HCT116 (cell line): ENCODE data around the gene WIPF3. TPM values are rescaled to one million over a fixed set of nuclear protein-coding genes. Genes with fewer than 3 reads are reported as not detected.

Source experiments
- ATAC-seq: fragments of 200-7000 bp; cut with Tn5 transposase; 2 replicates; pipeline ENCODE4 v1.9.1; 2020; ENCODE audit warnings: mild to moderate bottlenecking, moderate library complexity
- BruUV-seq: library from RNA; stranded (reverse); fragments of 400-500 nt; replicated peaks from 2 replicates; lab custom pipeline; 2021; lab: Mats Ljungman, UMichigan
- CTCF ChIA-PET: fragments of 300-600 bp; sonication (Branson Sonifier 250); formaldehyde crosslinking; loops from one replicate; lab custom pipeline; 2021; ENCODE audit warnings: antibody characterized with exemption; lab: Charles Lee
- POLR2A ChIA-PET: fragments of 300-600, 350-600 bp; sonication (Branson Sonifier 250); formaldehyde crosslinking; loops from one replicate; lab custom pipeline; 2021; ENCODE audit warnings: antibody characterized with exemption; lab: Charles Lee
- RAD21 ChIA-PET, 2 experiments: fragments of 300-600 bp; sonication (Branson Sonifier 250); formaldehyde crosslinking; loops; one replicate each; lab custom pipeline; 2023; ENCODE audit warnings: low total read pairs in 2 of 2; ENCODE audit not compliant: uncharacterized antibody in 2 of 2, unreplicated experiment in 2 of 2, low non-redundant PET in 1 of 2; lab: Charles Lee
- DNase-seq: peaks from one replicate; pipeline ENCODE4 v3.0.0-alpha.2; 2010; ENCODE audit warnings: low read depth, low spot score
- H2AFZ ChIP-seq: fragments of 200-600 bp; shearing (Covaris generic), sonication (generic); 2 replicates; pipeline ENCODE4 v1.6.1; 2017; ENCODE audit warnings: low read depth, mixed run types, mixed read lengths, antibody characterized with exemption, low read length; ENCODE audit not compliant: poor library complexity, severe bottlenecking
- H3K27ac ChIP-seq: 2 replicates; pipeline ENCODE4 v1.5.1; 2012; ENCODE audit warnings: low read depth, low read length
- H3K27me3 ChIP-seq: fragments of 200-600 bp; sonication (generic); 2 replicates; pipeline ENCODE4 v1.6.1; 2016; ENCODE audit warnings: mixed run types, low read length, mixed read lengths; ENCODE audit not compliant: insufficient read depth
- H3K36me3 ChIP-seq, 2 experiments: fragments of 200-500 bp in 1 of 2; fragments of 200-600 bp in 1 of 2; sonication (Bioruptor generic) in 1 of 2; sonication (generic) in 1 of 2; 2 replicates each; pipeline versions ENCODE4 v1.5.1 to v1.6.1; 2014 to 2016; ENCODE audit warnings: low read length in 2 of 2, inconsistent platforms in 1 of 2, mixed read lengths in 1 of 2, mixed run types in 1 of 2; ENCODE audit not compliant: insufficient read depth in 2 of 2, control insufficient read depth in 1 of 2
- H3K4me1 ChIP-seq, 2 experiments: fragments of 200-600 bp in 1 of 2; sonication (generic) in 1 of 2; 2 replicates each; pipeline versions ENCODE4 v1.5.1 to v1.6.1; 2012 to 2017; ENCODE audit warnings: low read length in 2 of 2, inconsistent platforms in 1 of 2, mild to moderate bottlenecking in 1 of 2, mixed read lengths in 1 of 2, mixed run types in 1 of 2, moderate library complexity in 1 of 2; ENCODE audit not compliant: insufficient read depth in 2 of 2, control insufficient read depth in 1 of 2
- H3K4me2 ChIP-seq: fragments of 200-600 bp; sonication (generic); 2 replicates; pipeline ENCODE4 v1.6.1; 2017; ENCODE audit warnings: mixed run types, low read length, mixed read lengths
- H3K4me3 ChIP-seq, 2 experiments: fragments of 200-600 bp in 1 of 2; sonication (generic) in 1 of 2; replicated peaks in 1 of 2; 2 replicates each; pipeline ENCODE4 v1.5.1; 2011 to 2016; ENCODE audit warnings: low read length in 2 of 2, control low read depth in 1 of 2, low read depth in 1 of 2, mild to moderate bottlenecking in 1 of 2, mixed read lengths in 1 of 2, mixed run types in 1 of 2
- H3K79me2 ChIP-seq: fragments of 200-600 bp; sonication (generic); 2 replicates; pipeline ENCODE4 v1.6.1; 2017; ENCODE audit warnings: mild to moderate bottlenecking, mixed run types, low read length, moderate library complexity, mixed read lengths; ENCODE audit not compliant: insufficient read depth
- H3K9ac ChIP-seq: fragments of 200-600 bp; sonication (generic); 2 replicates; pipeline ENCODE4 v1.6.1; 2016; ENCODE audit warnings: low read length, mixed read lengths
- H3K9me2 ChIP-seq: fragments of 200-600 bp; sonication (generic), shearing (Covaris generic); 2 replicates; pipeline ENCODE4 v1.6.1; 2017; ENCODE audit warnings: mixed run types, mild to moderate bottlenecking, moderate library complexity; ENCODE audit not compliant: insufficient read depth
- H3K9me3 ChIP-seq, 2 experiments: fragments of 200-500 bp in 1 of 2; fragments of 200-600 bp in 1 of 2; sonication (Bioruptor generic) in 1 of 2; sonication (generic) in 1 of 2; 2 replicates each; pipeline ENCODE4 v1.6.1; 2014 to 2017; ENCODE audit warnings: low read length in 2 of 2, mixed read lengths in 2 of 2, inconsistent platforms in 1 of 2, low read depth in 1 of 2, mild to moderate bottlenecking in 1 of 2, mixed run types in 1 of 2, moderate library complexity in 1 of 2; ENCODE audit not compliant: control insufficient read depth in 1 of 2, insufficient read depth in 1 of 2
- H4K20me1 ChIP-seq: fragments of 200-600 bp; sonication (generic), shearing (Covaris generic); 2 replicates; pipeline ENCODE4 v1.6.1; 2017; ENCODE audit warnings: mixed run types, mild to moderate bottlenecking, moderate library complexity; ENCODE audit not compliant: insufficient read depth
- CBX3 ChIP-seq: IDR thresholded peaks from 2 replicates; pipeline ENCODE4 v1.6.1; 2012; ENCODE audit warnings: low read depth
- EGR1 ChIP-seq: IDR thresholded peaks from 2 replicates; pipeline ENCODE4 v1.6.1; 2012; ENCODE audit warnings: low read depth
- ELF1 ChIP-seq: IDR thresholded peaks from 2 replicates; pipeline ENCODE4 v1.6.1; 2012; ENCODE audit warnings: low read depth, borderline replicate concordance
- EZH2phosphoT487 ChIP-seq: fragments of 200-600 bp; IDR thresholded peaks from 2 replicates; pipeline ENCODE4 v1.6.1; 2018; ENCODE audit warnings: antibody characterized with exemption, borderline replicate concordance
- FOSL1 ChIP-seq: IDR thresholded peaks from 2 replicates; pipeline ENCODE4 v1.6.1; 2012; ENCODE audit warnings: low read depth
- JUND ChIP-seq: IDR thresholded peaks from 2 replicates; pipeline ENCODE4 v1.6.1; 2012
- MAX ChIP-seq: IDR thresholded peaks from 2 replicates; pipeline ENCODE4 v1.6.1; 2012
- POLR2AphosphoS5 ChIP-seq: IDR thresholded peaks from 2 replicates; pipeline ENCODE4 v1.6.1; 2011; ENCODE audit warnings: mild to moderate bottlenecking, low read depth, low read length, moderate library complexity
- SP1 ChIP-seq: IDR thresholded peaks from 2 replicates; pipeline ENCODE4 v1.6.1; 2012; ENCODE audit warnings: low read depth
- SRF ChIP-seq: IDR thresholded peaks from 2 replicates; pipeline ENCODE4 v1.6.1; 2012; ENCODE audit warnings: low read depth
- ZBTB33 ChIP-seq: IDR thresholded peaks from 2 replicates; pipeline ENCODE4 v1.6.1; 2011; ENCODE audit warnings: mild to moderate bottlenecking, low read length, moderate library complexity; ENCODE audit not compliant: insufficient replicate concordance; ENCODE audit errors: extremely low read depth
- ZFX ChIP-seq: fragments of 450-650 bp; IDR thresholded peaks from 2 replicates; pipeline ENCODE4 v1.6.1; 2017
- intact Hi-C: fragments of 100-400 bp; cut with micrococcal nuclease; formaldehyde crosslinking; loops from 2 replicates; pipeline ENCODE4 v1.10.0; 2022
- total RNA-seq: library from RNA; stranded (reverse); gene quantifications from one replicate; pipeline ENCODE4 v1.2.1, GENCODE V29; 2021; ENCODE audit not compliant: unreplicated experiment

Gene WIPF3
- total RNA-seq, 1 experiment from 2014 or later, result 8.6 TPM

- no peak overlapping the region for H2AFZ ChIP-seq
- intact Hi-C loops, result no loop called here
- H3K27me3 ChIP-seq, result no peaks in the 10 kb centered on the region
- H3K36me3 ChIP-seq, result no peaks in the 10 kb centered on the region
- ATAC-seq (no peak), DNase-seq (no peak)
- H3K4me1 ChIP-seq, result peaks cover 10 to 21% of the 10 kb centered on the region in 2 experiments; a peak in 3 of 4 replicates
- no peak overlapping the region for H3K9ac ChIP-seq
- ChIA-PET CTCF (no interaction called here), POLR2A (no interaction called here), RAD21 (no interaction called here)
- H3K4me3 ChIP-seq, result no peak overlapping the region
- no peaks in the 10 kb centered on the region for H4K20me1 ChIP-seq
- no peaks in the 10 kb centered on the region for H3K9me2 ChIP-seq
- H3K27ac ChIP-seq, result no peak overlapping the region
- BruUV-seq, result no TSS peak
- H3K4me2 ChIP-seq, result no peak overlapping the region
- H3K79me2 ChIP-seq, result no peaks in the 10 kb centered on the region
- H3K9me3 ChIP-seq, result no peaks in the 10 kb centered on the region
- no peak for TF ChIP-seq ELF1
- TF ChIP-seq POLR2AphosphoS5, result no peak
- TF ChIP-seq SP1, result no peak
- no peak for TF ChIP-seq FOSL1
- TF ChIP-seq JUND, result no peak
- TF ChIP-seq CBX3, result no peak
- no peak for TF ChIP-seq SRF
- TF ChIP-seq EGR1, result no peak
- TF ChIP-seq ZBTB33, result no peak
- TF ChIP-seq ZFX, result no peak
- TF ChIP-seq MAX, result no peak
- no peak for TF ChIP-seq EZH2phosphoT487
Observed at GRCh38 chr7:29809533-29810155, 3.3 kb downstream of the WIPF3 start.
